Caco-2 (cell line): Measurements from ENCODE around the gene TPRG1L. TPM values are rescaled to one million over a fixed set of nuclear protein-coding genes. Genes with fewer than 3 reads are reported as not detected.

Experiments used
- BruUV-seq: library from RNA; stranded (reverse); fragments of 400-500 nt; replicated peaks from 2 replicates; lab custom pipeline; 2021; lab: Mats Ljungman, UMichigan
- CTCF ChIA-PET: fragments of 300-600 bp; sonication (Branson Sonifier 250); formaldehyde crosslinking; loops from one replicate; lab custom pipeline; 2022; ENCODE audit warnings: antibody characterized with exemption; lab: Charles Lee
- POLR2A ChIA-PET: fragments of 300-600 bp; sonication (Branson Sonifier 250); formaldehyde crosslinking; loops from one replicate; lab custom pipeline; 2022; ENCODE audit warnings: antibody characterized with exemption; lab: Charles Lee
- DNase-seq, 2 experiments: peaks; one replicate each; pipeline versions ENCODE4 v3.0.0 to v3.0.0-alpha.2; 2020 to 2022
- H3K27me3 ChIP-seq: replicated peaks from 2 replicates; pipeline ENCODE4 v1.6.0; 2011; ENCODE audit warnings: low read length; ENCODE audit not compliant: control insufficient read depth, insufficient read depth
- H3K36me3 ChIP-seq: 2 replicates; pipeline ENCODE4 v1.5.1; 2011; ENCODE audit warnings: low read length; ENCODE audit not compliant: control insufficient read depth, insufficient read depth
- H3K4me1 ChIP-seq: fragments of 250-450 bp; sonication (Bioruptor Pico); 2 replicates; pipeline ENCODE4 v1.5.1; 2020; ENCODE audit warnings: mild to moderate bottlenecking
- H3K4me3 ChIP-seq: 2 replicates; pipeline ENCODE4 v1.5.1; 2011; ENCODE audit warnings: low read depth, mild to moderate bottlenecking, control low read depth, low read length
- H3K9me3 ChIP-seq: fragments of 250-450 bp; sonication (Bioruptor Pico); 2 replicates; pipeline ENCODE4 v1.5.1; 2020; ENCODE audit warnings: mild to moderate bottlenecking, moderate library complexity
- H3K27ac Mint-ChIP-seq: one replicate; pipeline ENCODE4 v1.8.0; 2022; ENCODE audit warnings: mixed read lengths; ENCODE audit not compliant: unreplicated experiment
- H3K27me3 Mint-ChIP-seq: one replicate; pipeline ENCODE4 v1.8.0; 2022; ENCODE audit warnings: mixed read lengths; ENCODE audit not compliant: insufficient read depth, unreplicated experiment
- H3K36me3 Mint-ChIP-seq: one replicate; pipeline ENCODE4 v1.8.0; 2022; ENCODE audit warnings: mild to moderate bottlenecking, mixed read lengths; ENCODE audit not compliant: insufficient read depth, unreplicated experiment
- H3K4me1 Mint-ChIP-seq: one replicate; pipeline ENCODE4 v1.8.0; 2022; ENCODE audit warnings: low read depth, mixed read lengths; ENCODE audit not compliant: unreplicated experiment
- H3K4me3 Mint-ChIP-seq: one replicate; pipeline ENCODE4 v1.8.0; 2022; ENCODE audit warnings: mild to moderate bottlenecking, moderate library complexity, mixed read lengths; ENCODE audit not compliant: unreplicated experiment
- H3K9me3 Mint-ChIP-seq: one replicate; pipeline ENCODE4 v1.8.0; 2022; ENCODE audit warnings: mixed read lengths; ENCODE audit not compliant: unreplicated experiment
- intact Hi-C: fragments of 100-400 bp; cut with micrococcal nuclease; formaldehyde crosslinking; loops from one replicate; pipeline ENCODE4 v1.10.0; 2022; ENCODE audit not compliant: unreplicated experiment
- total RNA-seq: library from RNA; stranded (reverse); gene quantifications from 2 replicates; pipeline ENCODE4 v1.2.3, GENCODE V29; 2022
- TF ChIP-seq, protein P1 (sequence below), 2 experiments: fragments of 200-600 bp in 1 of 2; IDR thresholded peaks; 1 replicate in 1 of 2; 2 replicates in 1 of 2; pipeline versions ENCODE4 v1.5.1 to v1.8.0; 2011 to 2022; ENCODE audit warnings: antibody characterized with exemption in 1 of 2, control low read depth in 1 of 2, inconsistent platforms in 1 of 2, low read depth in 1 of 2, low read length in 1 of 2, mild to moderate bottlenecking in 1 of 2, moderate library complexity in 1 of 2; ENCODE audit not compliant: insufficient read depth in 1 of 2, severe bottlenecking in 1 of 2, unreplicated experiment in 1 of 2

Gene TPRG1L
- total RNA-seq, 1 experiment from 2014 or later = 43.9 TPM

DNA sequence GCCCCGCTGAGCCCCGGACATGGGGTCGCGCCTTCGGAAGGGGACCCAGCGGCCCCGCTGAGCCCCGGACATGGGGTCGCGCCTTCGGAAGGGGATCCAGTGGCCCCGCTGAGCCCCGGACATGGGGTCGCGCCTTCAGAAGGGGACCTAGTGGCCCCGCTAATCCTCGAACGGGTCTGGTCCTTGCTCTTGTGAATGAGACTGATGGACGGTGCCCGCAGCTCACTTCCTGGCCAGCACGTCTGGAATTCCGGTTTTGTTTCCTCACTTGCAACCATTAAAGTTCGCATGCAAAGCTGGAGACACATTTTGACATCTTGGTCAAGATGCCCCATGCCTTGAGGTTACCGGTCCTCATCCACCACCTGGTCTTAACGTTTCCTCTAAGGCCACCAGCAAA is 19.5 kb downstream of the TPRG1L start:
- no TSS peak for BruUV-seq
- H3K4me1 Mint-ChIP-seq = no peaks in the 10 kb centered on the region
- H3K9me3 Mint-ChIP-seq = no peaks in the 10 kb centered on the region
- no peaks in the 10 kb centered on the region for H3K27me3 Mint-ChIP-seq
- DNase-seq = no peak
- Histone ChIP-seq H3K4me1 (no peaks in the 10 kb centered on the region), H3K9me3 (no peaks in the 10 kb centered on the region), H3K4me3 (no peak overlapping the region), H3K27me3 (no peaks in the 10 kb centered on the region), H3K36me3 (no peaks in the 10 kb centered on the region; the same call in 1 of the 2 replicates)
- ChIA-PET CTCF (no interaction called here), POLR2A (no interaction called here)
- intact Hi-C loops = no loop called here
- TF ChIP-seq, protein P1, sequence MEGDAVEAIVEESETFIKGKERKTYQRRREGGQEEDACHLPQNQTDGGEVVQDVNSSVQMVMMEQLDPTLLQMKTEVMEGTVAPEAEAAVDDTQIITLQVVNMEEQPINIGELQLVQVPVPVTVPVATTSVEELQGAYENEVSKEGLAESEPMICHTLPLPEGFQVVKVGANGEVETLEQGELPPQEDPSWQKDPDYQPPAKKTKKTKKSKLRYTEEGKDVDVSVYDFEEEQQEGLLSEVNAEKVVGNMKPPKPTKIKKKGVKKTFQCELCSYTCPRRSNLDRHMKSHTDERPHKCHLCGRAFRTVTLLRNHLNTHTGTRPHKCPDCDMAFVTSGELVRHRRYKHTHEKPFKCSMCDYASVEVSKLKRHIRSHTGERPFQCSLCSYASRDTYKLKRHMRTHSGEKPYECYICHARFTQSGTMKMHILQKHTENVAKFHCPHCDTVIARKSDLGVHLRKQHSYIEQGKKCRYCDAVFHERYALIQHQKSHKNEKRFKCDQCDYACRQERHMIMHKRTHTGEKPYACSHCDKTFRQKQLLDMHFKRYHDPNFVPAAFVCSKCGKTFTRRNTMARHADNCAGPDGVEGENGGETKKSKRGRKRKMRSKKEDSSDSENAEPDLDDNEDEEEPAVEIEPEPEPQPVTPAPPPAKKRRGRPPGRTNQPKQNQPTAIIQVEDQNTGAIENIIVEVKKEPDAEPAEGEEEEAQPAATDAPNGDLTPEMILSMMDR (IDR thresholded peaks at IDR 0.05; ENCODE audit: insufficient read depth in 1 of 2, low read depth in 1 of 2, low read length in 1 of 2, severe bottlenecking in 1 of 2, unreplicated experiment in 1 of 2) = no peak
- peaks cover 18% of the 10 kb centered on the region for H3K36me3 Mint-ChIP-seq
- no peak overlapping the region for H3K27ac Mint-ChIP-seq
- no peak overlapping the region for H3K4me3 Mint-ChIP-seq

DNA sequence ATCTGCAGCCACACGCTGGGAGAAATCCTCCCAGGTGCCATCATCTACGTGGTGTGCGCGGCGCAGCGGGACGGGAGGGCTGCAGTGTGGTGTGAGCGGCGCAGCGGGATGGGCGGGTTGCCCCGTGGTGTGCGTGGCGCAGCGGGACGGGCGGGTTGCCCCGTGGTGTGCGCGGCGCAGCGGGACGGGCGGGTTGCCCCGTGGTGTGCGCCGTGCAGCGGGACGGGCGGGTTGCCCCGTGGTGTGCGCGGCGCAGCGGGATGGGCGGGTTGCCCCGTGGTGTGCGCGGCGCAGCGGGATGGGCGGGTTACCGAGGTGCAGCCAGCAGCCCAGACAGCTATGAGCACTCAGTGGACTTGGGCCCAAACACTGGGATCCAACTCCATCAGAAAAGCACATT is 20.4 kb downstream of the TPRG1L start:
- Histone ChIP-seq H3K27me3 (no peaks in the 10 kb centered on the region), H3K4me3 (no peak overlapping the region), H3K36me3 (no peaks in the 10 kb centered on the region; the same call in 1 of the 2 replicates), H3K9me3 (no peaks in the 10 kb centered on the region), H3K4me1 (no peaks in the 10 kb centered on the region)
- no peak for DNase-seq
- Mint-ChIP-seq H3K36me3 (peaks cover 18% of the 10 kb centered on the region), H3K4me1 (no peaks in the 10 kb centered on the region), H3K9me3 (no peaks in the 10 kb centered on the region), H3K27me3 (no peaks in the 10 kb centered on the region), H3K4me3 (no peak overlapping the region), H3K27ac (no peak overlapping the region)
- intact Hi-C loops = no loop called here
- ChIA-PET POLR2A (no interaction called here), CTCF (no interaction called here)
- BruUV-seq = no TSS peak
- TF ChIP-seq, protein P1 (IDR thresholded peaks at IDR 0.05; ENCODE audit: insufficient read depth in 1 of 2, low read depth in 1 of 2, low read length in 1 of 2, severe bottlenecking in 1 of 2, unreplicated experiment in 1 of 2) = no peak

DNA sequence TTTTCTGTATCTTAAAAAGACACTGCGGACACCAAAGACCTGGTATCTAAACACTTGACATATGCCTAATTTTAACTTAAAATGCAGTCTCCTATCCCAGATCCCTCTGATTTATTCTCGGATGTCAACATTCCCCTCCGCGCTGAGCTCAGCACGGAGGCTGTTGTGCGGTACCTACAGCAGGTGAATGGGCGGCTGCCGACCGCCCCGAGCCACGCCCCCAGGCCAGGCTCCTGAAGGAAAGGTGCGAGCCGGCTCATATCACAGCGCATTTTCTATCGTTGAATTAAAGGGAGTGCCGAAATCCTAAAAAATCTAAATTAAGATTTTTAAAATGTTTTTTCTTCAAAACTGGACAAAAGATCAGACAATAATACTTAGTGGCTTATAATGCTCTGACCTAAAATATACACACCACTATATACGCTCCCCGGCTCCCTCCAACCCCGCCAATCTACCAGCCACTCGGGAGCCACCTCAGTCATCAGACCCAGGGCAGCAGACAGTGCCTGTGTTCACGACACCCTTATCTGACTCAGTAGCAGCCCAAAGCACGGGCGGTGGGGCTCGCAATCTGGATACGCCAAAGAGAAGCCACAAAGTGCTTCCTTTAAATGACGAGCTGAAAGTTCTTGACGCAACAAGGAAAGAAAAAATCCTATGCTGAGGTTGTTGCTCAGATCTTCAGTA is 21.0 kb downstream of the TPRG1L start:
- intact Hi-C loops = no loop called here
- POLR2A ChIA-PET = no interaction called here
- H3K9me3 Mint-ChIP-seq = no peaks in the 10 kb centered on the region
- Histone ChIP-seq H3K27me3 (no peaks in the 10 kb centered on the region), H3K9me3 (no peaks in the 10 kb centered on the region), H3K4me1 (no peaks in the 10 kb centered on the region), H3K4me3 (no peak overlapping the region), H3K36me3 (no peaks in the 10 kb centered on the region; the same call in 1 of the 2 replicates)
- no peak for DNase-seq
- H3K27me3 Mint-ChIP-seq = no peaks in the 10 kb centered on the region
- H3K4me3 Mint-ChIP-seq = no peak overlapping the region
- CTCF ChIA-PET = no interaction called here
- BruUV-seq = no TSS peak
- peaks cover 18% of the 10 kb centered on the region for H3K36me3 Mint-ChIP-seq
- H3K27ac Mint-ChIP-seq = no peak overlapping the region
- TF ChIP-seq, protein P1 (IDR thresholded peaks at IDR 0.05; ENCODE audit: insufficient read depth in 1 of 2, low read depth in 1 of 2, low read length in 1 of 2, severe bottlenecking in 1 of 2, unreplicated experiment in 1 of 2) = no peak
- no peaks in the 10 kb centered on the region for H3K4me1 Mint-ChIP-seq
